H1 (cell line): ENCODE measurements around the gene CAPZB. TPM values are rescaled to one million over a fixed set of nuclear protein-coding genes. Genes with fewer than 3 reads are reported as not detected.

Experiments used
- CHD2 ChIP-seq: IDR thresholded peaks from 2 replicates; pipeline ENCODE4 v1.6.1; 2012; ENCODE audit warnings: low read length, improper control_type of control experiment
- CHD7 ChIP-seq: fragments of 300-600 bp; sonication (generic); IDR thresholded peaks from 2 replicates; pipeline ENCODE4 v1.7.1; 2012; ENCODE audit warnings: low read length, moderate library complexity, mild to moderate bottlenecking, inconsistent platforms; ENCODE audit not compliant: insufficient replicate concordance
- HDAC2 ChIP-seq, 2 experiments: fragments of 300-600 bp in 1 of 2; sonication (generic) in 1 of 2; IDR thresholded peaks; 2 replicates each; pipeline ENCODE4 v1.6.1; 2011 to 2012; ENCODE audit warnings: low read depth in 2 of 2, low read length in 2 of 2, mild to moderate bottlenecking in 2 of 2, moderate library complexity in 2 of 2, borderline replicate concordance in 1 of 2, inconsistent platforms in 1 of 2
- KDM5A ChIP-seq: fragments of 200-600 bp; IDR thresholded peaks from 2 replicates; pipeline ENCODE4 v1.7.1; 2012; ENCODE audit warnings: mild to moderate bottlenecking, low read length, inconsistent platforms, mixed read lengths
- SIRT6 ChIP-seq: IDR thresholded peaks from one replicate; pipeline ENCODE4 v1.7.1; 2012; ENCODE audit warnings: low read length, inconsistent platforms
- TBP ChIP-seq: IDR thresholded peaks from 2 replicates; pipeline ENCODE4 v1.6.1; 2011; ENCODE audit warnings: low read depth, low read length, improper control_type of control experiment
- USF2 ChIP-seq: IDR thresholded peaks from 2 replicates; pipeline ENCODE4 v1.6.1; 2011; ENCODE audit warnings: low read length, improper control_type of control experiment
- polyA plus RNA-seq, 7 experiments: library from polyadenylated mRNA; depleted of rRNA in 3 of 7; stranded (reverse) in 5 of 7; unstranded in 2 of 7; fragments of >200 nt in 5 of 7; fragments of 200-250 nt in 2 of 7; gene quantifications; 1 replicate in 5 of 7; 2 replicates in 1 of 7; 4 replicates in 1 of 7; pipeline versions ENCODE4 v1.2.1 to v1.2.3, GENCODE V29; 2011 to 2013; ENCODE audit warnings: missing spikeins in 2 of 7, mixed read lengths in 2 of 7
- total RNA-seq: library from RNA; stranded (reverse); fragmentation: NEBNext Ultra II Directional; extraction: Animal tissue kit (Norgen Biotek cat#: 25700); gene quantifications from 2 replicates; pipeline ENCODE4 v1.2.1, GENCODE V29; 2021

The CAPZB gene
- total and polyA plus RNA-seq, 2 of the 8 experiments (the other 6 are each of a cell fraction or from before 2014, with no cell fraction given): 162 to 371 TPM

- no peak for TF ChIP-seq CHD7
- TF ChIP-seq TBP: no peak
- no peak for TF ChIP-seq CHD2
- TF ChIP-seq KDM5A: no peak
- no peak for TF ChIP-seq HDAC2 (IDR thresholded peaks at IDR 0.05; ENCODE audit: borderline replicate concordance in 1 of 2, low read depth in 2 of 2, low read length in 2 of 2)
- no peak for TF ChIP-seq USF2
- no peak for TF ChIP-seq SIRT6
Observed at GRCh38 chr1:19321071-19321470, 164.3 kb downstream of the CAPZB start (continued).
